Measurements from ENCODE around the gene PITPNM3.

DNA sequence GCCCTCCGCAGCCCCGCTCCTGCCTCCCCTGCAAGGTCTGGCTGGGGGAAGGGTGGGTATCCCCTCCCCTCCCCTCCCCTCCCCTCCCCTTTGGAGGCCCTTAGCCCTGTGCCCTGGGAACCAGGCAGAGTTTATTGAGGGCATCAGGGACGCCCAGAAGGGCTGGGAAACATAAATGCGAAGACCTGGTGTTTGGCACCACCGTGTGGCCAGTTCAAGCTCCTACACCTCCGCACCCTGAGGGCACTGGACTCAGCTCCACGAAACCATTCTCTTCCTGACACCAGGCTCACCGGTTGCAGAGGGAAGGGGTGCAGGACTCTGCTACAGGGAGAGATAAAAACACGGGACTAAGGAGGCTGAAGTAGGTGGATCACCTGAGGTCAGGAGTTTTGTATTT is 120.4 kb downstream of the PITPNM3 start:
- TF ChIP-seq, protein P1, sequence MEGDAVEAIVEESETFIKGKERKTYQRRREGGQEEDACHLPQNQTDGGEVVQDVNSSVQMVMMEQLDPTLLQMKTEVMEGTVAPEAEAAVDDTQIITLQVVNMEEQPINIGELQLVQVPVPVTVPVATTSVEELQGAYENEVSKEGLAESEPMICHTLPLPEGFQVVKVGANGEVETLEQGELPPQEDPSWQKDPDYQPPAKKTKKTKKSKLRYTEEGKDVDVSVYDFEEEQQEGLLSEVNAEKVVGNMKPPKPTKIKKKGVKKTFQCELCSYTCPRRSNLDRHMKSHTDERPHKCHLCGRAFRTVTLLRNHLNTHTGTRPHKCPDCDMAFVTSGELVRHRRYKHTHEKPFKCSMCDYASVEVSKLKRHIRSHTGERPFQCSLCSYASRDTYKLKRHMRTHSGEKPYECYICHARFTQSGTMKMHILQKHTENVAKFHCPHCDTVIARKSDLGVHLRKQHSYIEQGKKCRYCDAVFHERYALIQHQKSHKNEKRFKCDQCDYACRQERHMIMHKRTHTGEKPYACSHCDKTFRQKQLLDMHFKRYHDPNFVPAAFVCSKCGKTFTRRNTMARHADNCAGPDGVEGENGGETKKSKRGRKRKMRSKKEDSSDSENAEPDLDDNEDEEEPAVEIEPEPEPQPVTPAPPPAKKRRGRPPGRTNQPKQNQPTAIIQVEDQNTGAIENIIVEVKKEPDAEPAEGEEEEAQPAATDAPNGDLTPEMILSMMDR (conservative IDR thresholded peaks at IDR 0.05 in 1 of 2, IDR thresholded peaks at IDR 0.05 in 1 of 2; ENCODE audit: low read depth in 1 of 2, low read length in 2 of 2), result peak; percentile 82 to 92
- no peak for TF ChIP-seq EZH2 (IDR thresholded peaks at IDR 0.05; ENCODE audit: low read length, missing control alignments)

Data from fibroblast of lung (primary cell).